NOMO-1 treated with DMSO at 0.1 percent for 48 hours (cell line): ENCODE measurements around the gene LAMA5.
"Not testable (repeated sequence)": the region's sequence is repeated elsewhere in the genome, so short reads cannot be mapped to it uniquely, and the experiment has no call there.

ENCODE experiments used
- DNase-seq: peaks from one replicate; lab custom pipeline; 2025; ENCODE audit not compliant: unreplicated experiment; lab: John Stamatoyannopoulos, UW

Gene LAMA5

DNA sequence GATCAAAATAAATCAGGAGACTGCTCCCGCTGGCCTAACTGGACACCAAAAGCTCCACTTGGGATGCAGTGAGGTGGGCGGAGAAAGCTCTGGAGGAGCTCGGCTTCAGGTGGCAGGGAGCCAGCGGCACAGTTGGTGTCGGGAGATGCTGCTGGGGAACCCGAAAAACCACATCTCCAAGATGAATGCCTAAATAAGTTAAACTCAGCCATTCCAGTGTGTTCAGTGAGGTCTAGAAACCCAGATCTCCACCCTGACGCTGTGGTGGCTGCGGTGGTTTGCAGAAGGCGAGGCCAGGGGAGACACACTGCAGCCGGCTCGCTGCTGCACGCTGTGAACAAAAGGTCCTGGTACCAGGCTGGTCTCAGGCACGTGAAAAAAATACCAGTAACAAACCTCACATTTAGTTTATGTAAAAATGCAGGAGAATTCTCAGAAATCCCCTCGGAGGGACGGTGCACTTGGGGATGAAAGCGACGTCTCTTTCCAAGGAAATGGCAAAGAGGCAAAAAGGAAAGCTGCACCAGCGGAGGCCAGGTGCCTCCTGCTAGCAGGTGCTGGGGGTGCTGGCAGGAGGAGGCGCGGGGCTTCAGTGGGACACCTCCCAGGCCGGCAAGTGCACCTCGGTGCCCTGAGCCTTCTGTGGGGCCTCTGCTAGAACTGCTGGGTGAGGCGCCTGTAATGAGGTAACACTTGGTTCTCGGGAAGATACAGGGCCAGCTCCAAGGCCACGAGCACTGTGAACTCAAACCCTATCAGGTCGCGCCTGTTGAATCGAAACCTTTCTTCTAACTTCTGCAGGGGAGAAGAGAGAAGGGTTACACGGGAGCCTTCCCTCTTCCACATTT lies 23.4 kb upstream of the LAMA5 start:
- DNase-seq = no peak

DNA sequence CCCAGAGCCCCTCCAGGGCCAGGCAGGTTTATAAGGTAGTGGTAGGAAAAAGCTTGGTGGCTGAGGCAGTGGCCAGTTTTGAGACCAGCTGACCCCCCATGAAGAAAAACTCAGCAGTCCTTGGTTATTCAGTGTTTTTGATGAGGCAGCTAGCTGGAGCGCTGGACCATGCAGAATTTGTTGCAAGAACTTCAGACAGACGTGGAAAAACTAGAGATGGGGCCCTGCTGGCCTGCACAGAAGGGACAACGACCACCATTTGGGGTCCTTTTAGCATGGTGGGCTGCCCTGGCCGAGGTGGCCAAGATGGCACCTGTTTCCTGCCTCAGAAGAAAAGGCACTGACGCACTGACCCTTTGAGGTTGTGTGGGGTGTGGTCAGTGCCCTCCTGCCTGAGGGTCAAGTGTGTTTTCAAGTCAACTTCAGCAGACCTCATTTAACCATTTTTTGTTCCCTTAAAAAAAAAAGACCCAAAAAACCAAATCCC lies 22.5 kb upstream of the LAMA5 start:
- no peak for DNase-seq

DNA sequence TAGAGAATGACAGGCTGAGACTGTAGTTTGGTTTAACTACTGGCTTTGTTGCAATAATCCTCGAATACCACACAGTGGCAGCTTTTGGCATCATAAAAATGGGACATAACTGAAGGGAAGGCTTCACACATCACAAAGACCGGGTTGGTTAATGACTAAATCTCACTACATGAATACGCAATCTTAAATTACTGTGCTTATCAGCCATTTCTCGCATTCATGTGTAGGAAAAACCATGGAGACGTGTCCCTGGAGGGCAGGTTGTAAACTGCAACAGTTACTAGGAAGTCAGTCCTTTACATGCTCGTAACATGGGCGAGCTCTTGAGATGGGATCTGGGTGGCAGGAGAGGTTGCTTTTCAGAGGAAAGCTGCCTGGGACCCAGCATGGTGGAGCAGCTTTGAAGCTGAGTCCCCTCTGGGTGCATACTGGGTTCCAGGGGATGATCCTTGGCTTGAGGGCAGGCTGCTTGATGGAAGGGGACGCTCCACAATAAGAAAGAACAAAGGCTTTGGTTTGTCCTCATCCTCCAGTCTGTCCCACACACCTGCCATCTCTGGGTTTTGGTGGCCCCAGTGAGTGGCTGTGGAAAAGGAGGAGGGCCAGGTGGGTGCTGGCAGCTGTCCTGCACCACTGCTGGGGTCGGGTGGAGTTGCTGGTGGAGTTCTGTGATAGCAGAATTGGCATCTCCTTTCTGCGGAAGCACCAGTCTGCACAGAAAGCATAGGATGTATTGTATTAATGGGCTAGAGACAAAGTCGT lies 21.9 kb upstream of the LAMA5 start:
- DNase-seq = no peak

DNA sequence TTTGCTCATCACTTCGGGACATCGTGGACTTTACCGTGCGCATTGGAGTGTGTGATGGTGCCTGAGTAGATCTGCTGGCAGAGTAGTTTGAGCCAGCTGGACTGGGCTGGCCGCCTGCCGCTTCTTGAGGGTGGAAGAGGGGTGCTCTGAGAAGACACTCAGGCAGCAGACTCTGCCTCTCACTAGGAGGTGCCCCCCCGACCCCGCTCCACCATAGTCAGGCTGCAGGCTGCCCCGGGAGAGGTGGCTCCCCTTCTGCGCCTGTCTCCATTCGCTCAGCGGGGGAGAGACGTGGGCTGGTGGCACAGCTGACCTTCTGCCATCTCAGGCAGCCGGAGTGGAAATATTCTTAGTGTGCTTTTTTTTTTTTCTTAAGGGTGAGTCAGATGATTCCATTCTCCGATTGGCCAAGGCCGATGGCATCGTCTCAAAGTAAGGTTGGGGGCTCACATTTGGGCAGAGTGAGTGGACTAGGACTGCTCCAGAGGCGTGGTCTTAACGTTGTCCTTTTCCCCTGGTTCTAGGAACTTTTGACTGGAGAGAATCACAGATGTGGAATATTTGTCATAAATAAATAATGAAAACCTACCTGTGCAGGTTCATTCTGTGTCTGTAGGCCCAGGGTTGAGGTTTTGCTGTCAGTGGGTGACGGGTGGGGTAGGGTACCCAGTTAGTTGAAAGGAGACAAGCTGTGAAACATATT lies 21.0 kb upstream of the LAMA5 start:
- DNase-seq = no peak

DNA sequence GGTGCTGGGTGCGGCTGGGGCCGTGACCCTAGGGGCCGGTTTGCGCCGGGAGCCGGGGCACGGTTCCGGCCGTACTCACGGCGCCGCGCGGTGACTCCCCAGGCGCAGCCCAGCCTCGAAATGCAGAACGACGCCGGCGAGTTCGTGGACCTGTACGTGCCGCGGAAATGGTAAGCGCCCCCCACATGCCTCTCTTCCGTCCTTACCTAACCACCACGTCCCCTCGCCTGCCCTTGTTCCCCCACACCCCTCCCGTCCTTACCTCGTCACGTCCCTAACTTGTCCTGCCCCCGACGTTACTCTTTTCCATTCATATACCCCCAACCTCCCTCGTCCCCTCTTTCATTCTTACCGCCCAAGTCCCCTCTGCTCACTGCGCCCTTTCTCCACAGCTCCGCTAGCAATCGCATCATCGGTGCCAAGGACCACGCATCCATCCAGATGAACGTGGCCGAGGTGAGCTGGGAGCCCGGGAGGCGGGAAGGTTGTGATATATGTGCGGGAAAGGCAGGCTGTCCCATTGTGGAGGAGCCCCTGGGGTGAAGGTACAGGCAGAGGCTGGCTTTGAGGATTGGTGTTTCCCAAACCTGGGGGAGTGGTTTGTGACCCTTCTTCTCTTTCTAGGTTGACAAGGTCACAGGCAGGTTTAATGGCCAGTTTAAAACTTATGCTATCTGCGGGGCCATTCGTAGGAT lies 20.3 kb upstream of the LAMA5 start:
- DNase-seq = no peak

DNA sequence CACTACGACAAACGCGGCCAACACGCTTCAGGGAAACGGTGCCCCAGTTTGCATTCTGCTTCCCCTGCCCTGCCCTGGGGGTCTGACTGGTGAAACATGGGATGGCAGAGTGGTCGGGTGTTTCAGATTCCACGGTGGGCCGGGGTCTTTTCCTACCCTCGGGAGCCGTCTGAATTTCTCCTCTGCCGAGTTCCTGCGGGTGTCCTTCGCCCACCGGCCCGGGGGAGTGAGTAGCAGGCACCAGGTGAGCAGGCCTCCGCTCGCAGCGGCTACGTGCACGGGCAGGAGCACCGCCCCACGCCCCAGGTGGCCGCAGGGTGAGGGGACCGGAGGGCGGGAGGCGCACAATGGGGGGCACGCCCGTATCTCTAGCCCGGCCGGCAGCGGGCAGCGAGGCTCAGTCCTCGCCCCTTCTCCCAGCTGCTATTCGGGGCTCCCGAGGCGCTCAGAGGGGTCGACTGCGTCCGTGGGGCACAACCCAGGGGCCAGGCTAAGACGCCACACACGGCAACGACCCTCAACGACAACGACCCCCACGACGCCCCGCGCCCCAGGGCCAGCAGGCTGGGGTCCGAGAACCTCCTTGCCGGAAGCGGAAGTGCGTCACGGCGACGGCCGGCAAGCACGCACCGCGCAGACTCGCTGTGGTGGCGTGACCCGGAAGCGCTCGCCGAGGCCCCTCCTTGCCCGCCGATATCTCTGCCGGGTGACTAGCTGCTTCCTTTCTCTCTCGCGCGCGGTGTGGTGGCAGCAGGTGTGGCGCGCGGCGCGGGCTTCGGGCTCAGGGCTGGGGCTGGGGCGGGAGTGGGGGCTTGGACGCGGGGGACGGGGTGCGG lies 19.5 kb upstream of the LAMA5 start, which contains the start of gene RPS21:
TSS of gene RPS21 (plus strand) at position 721 of the 836 bp plus-strand sequence. CDS start 236 bp downstream, outside the sequence.
- peak; percentile 89 for DNase-seq

DNA sequence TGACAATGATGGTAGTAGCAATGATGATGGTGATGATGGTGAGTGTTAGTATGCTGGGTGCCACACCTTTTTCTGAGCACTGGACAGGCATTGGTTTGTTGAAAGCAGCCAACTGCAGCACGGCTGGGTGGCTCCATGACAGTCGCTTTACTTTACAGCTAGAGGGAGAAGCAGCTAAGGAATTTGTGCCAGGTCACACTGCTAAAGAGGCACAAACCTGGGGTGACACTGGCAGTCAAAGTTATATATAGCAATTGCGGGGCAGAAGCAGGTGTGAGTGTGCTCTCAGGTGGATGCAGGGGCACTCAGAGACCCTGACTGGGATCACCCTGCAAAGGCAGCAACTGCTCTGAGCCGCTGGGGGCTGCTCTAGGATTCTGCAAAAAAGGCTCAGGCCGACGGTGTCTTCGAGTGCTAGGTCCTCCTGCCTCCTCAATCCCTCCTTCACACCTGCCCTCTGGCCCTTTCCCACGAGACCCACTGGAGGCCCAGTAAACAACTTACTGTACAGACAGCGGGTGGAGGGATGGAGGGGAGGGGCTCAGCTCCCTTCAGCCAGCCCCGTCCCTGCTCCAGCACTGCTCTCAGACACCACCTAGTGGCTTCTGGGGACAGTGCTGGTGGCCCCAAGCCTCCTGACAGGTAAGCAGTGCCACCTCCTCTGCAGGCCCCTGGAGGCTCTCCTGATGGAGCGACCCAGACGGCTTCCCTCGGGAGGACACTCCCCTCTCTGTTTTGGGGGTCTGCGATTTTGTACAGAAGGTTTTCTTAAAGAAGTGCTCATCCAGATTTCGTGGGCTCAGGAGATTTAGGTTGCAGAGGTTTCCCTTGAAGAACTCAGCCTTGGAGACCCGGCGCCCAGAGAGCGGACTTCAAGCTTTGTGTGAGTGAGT lies 15.4 kb upstream of the LAMA5 start:
- DNase-seq = peak; percentile 48

DNA sequence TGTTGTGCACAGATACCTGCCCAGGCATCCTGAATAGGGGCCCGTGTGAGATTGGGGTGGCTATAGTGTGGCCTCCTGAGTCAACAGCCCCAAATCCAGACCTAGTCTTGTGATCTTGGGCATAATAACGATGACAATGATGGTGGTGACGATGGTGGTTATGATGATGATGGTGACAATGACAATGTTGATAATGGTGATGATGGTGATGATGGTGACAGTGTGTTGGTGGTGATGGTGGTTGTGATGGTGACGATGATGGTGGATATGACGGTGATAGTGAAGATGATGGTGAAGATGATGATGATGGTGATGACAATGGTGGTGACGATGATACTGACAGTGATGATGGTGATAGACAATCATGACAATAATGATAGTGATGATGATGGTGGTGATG lies 14.7 kb upstream of the LAMA5 start:
- DNase-seq = no peak

DNA sequence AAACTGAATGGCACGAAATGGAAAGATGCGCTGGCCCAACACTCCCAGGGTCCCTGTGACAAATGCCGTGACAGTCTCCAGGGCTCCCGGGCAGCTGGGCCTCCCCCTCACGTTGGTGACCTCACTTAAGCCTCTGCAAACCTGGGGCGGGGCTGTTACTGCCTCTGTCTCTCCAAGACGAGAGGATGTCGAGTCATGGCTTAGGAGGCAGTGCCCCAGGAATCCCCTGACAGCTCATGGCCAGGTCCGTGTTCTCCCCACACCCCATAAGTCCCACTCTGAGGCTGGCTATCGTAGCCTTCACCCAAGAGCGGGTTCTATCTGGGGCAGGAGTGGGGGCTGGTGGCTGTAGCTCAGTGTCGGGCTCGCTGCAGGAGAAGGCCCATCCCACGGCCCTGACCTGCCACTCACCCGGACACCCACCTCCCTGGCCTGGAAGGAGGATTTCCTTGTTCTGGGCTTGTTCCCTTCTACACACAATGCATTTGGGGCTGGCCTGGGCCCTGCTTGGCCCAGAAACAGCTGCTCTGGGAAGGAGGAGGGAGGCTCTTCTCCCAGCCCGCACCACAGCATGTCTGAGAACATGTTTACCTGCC lies 14.2 kb upstream of the LAMA5 start:
- DNase-seq = no peak

DNA sequence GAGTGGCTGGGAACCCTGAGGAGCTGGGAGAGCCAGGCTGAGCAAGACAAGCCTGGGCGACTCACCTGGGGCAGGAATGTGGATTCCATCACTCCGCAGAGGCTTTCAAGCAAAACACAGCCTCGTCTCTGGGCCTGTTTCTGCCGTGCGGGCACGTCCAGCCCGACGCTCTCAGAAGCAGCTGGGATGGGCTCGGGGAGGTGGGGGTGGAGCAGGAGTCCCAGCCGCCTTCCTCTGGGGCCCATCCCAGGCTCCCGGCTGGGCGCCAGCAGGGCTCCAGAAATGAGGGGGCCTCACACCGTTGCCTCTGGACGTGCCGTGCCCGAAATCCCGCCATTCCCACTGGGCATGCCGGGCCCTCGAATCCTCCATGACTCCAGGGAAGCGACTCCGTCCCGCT lies 11.1 kb upstream of the LAMA5 start:
- no peak for DNase-seq

DNA sequence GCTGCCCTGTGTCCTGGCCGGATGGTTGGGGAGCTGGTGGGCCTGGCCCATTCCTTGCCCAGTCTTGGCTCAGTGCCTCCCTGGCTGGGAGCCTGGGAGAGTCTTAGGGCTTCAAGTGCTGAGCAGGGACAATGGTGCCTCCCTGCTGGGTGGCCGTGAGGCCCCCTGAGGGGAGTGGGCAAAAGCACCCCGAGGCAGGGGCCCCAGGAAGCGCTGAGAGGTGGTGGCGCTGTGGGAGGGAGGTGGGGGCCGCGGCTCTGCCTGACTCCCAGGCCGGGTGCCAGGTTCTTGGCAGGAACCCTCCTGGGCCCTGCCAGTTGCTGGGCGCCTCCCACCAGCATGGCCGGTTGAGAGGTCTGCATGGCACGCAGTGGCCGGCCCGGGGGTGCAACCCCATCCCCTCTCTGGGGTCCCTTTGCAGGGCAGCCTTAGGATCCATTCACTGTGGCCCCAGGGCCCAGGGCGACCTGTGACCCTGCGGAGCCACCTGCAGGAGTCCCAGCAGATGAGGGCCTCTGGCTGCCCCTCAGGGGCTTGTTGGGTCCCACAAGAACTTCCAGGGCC lies 10.6 kb upstream of the LAMA5 start:
- no peak for DNase-seq

DNA sequence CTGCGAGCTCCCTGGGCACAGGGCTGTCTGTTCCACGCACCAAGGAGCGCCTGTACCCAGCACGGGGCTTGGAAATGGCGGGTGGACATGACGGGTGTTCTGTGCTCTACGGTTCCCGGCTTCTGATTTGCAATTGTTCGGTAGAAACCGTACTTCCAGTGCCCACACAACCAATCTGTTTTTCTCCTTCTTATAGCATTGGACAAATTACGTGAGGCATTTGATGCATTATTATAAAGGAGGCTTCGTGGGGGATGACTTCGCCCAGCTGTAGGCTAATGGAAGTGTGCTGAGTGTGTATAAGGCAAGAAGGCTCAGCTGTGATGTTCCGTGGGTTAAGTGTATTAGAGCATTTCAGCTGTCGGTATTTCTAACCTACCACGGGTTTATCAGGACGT lies 10.0 kb upstream of the LAMA5 start:
- no peak for DNase-seq

DNA sequence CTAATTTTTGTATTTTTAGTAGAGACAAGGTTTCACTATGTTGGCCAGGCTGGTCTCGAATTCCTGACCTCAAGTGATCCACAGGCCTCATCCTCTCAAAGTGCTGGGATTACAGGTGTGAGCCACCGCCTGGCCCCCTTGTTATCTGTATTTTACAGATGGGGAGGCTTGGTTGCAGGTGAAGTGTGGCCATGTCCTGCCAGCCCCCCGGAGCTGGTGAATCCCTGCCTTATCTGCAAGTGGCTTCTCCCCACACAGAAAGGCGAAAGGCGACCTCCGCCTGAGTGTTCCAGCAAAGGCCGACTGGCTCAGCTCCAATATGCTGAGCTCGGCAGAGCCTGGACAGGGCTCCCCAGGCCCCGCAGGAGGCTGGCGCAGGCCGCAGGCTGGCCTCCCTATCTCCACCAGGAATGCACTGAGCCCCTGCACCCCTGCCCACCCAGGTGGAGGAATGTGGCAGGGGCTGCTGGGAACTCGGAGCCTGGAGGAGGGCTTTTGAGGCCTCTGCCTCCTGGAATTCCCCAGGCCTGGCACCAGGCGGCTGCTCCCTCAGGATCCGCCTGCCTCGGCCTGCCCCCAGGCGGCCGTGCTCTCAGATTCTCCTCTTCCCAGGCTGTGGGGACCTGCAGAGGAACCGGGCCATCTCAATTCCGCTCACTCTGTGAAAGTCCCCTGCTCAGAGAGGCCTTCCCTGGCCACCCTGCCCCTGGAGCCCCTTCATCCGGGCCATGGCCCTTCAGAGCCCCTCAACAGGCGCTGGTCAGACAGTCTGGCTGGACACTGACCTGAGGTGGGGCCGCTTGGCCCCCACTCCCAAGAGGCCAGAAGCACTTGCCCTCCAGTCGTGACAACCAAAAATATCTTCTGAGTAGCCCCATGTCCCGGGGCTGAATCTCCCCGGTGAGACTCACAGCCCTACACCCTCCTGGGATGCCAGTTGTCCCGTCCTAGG lies 9.3 kb upstream of the LAMA5 start:
- DNase-seq = no peak

DNA sequence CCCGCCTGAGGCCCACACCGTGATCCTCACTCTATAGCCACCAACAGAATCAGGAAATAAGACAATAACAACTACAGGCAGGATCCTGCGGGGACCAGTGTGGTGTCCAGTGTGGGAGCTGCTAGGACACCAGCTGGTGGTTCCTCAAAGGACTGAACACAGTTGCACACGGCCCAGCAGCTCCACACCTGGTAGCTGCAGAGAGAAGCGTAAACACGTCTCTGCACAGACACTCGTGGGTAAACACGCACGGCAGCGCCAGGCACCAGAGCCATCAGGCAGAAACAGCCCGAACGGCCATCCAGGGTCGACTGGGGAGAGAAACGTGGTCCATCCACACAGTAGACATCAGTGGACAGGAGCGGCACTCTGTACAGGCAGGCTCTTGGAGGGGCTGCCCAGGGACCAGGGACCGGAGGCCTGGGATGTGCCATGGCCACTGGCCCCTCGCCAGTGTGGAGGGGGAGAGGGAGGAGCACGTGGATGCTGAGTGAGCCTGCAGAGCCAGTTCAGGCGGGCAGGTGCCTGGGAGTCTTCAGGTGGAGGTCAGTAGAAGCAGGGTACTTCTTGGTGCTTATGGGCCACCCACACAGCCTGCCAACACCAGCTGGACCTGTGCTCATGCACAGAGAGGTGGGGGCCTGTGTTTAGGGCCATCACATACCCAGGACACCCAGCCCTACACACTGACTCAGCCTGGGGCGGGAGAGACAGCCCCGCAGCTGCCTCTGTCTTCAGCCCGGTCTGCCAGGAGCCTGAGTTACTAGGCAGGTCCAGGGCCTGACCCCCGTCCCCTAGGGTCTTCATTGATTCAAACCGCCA lies 7.4 kb upstream of the LAMA5 start:
- no peak for DNase-seq

DNA sequence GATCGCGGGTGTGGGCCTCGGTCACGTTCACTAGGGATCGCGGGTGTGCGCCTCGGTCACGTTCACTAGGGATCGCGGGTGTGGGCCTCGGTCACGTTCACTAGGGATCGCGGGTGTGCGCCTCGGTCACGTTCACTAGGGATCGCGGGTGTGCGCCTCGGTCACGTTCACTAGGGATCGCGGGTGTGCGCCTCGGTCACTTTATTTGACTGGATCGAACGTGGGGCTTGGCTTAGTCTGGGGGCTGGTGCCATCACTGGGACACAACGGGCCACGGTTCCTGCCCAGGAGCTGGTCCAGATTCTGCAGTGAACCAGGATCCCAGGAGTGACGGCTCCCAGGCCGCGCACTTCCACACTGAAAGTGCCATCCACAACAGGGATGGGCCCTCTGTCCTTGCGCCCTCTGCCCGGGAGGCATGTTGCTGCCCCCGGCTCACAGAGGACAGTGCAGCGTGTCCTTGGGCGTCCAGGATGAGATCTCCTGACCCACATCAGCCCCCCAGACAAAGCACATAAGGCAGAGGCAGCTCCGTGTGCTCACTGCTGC lies 6.6 kb upstream of the LAMA5 start:
- not testable (repeated sequence) for DNase-seq
